Measurements from ENCODE around the gene ZNF45.
"Not testable (repeated sequence)": the region's sequence is repeated elsewhere in the genome, so short reads cannot be mapped to it uniquely, and the experiment has no call there.

DNA sequence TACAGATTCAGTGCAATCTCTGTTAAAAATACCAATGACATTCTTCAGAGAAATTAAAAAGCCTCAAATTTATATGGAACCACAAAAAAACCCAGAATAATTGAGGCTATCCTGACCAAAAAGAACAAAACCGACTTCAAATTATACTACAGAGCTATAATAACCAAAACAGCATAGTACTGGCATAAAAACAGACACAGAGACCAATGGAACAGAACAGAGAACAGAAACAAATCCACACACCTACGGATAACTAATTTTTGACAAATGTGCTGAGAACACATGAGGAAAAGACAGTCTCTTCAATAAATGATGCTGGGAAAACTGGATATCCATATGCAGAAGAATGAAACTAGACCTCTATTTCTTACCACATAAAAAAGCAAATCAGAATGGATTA lies 14.7 kb upstream of the ZNF45 start:
- TF ChIP-seq TOX (CRISPR knock-in tag; IDR thresholded peaks at IDR 0.05; ENCODE audit: borderline replicate concordance); RARB (CRISPR knock-in tag; IDR thresholded peaks at IDR 0.05); CSDC2 (CRISPR knock-in tag; IDR thresholded peaks at IDR 0.05); ZFP3 (CRISPR knock-in tag; IDR thresholded peaks at IDR 0.05); ARNTL (CRISPR knock-in tag; IDR thresholded peaks at IDR 0.05; ENCODE audit: borderline replicate concordance, low read depth); SNAI2 (CRISPR knock-in tag; IDR thresholded peaks at IDR 0.05); PPARA (CRISPR knock-in tag; IDR thresholded peaks at IDR 0.05; ENCODE audit: borderline replicate concordance); OSR1 (CRISPR knock-in tag; IDR thresholded peaks at IDR 0.05); GLIS3 (CRISPR knock-in tag; IDR thresholded peaks at IDR 0.05); ZNF565 (CRISPR knock-in tag; conservative IDR thresholded peaks at IDR 0.05; ENCODE audit: low read depth): not testable (repeated sequence)
- TF ChIP-seq, protein P1, sequence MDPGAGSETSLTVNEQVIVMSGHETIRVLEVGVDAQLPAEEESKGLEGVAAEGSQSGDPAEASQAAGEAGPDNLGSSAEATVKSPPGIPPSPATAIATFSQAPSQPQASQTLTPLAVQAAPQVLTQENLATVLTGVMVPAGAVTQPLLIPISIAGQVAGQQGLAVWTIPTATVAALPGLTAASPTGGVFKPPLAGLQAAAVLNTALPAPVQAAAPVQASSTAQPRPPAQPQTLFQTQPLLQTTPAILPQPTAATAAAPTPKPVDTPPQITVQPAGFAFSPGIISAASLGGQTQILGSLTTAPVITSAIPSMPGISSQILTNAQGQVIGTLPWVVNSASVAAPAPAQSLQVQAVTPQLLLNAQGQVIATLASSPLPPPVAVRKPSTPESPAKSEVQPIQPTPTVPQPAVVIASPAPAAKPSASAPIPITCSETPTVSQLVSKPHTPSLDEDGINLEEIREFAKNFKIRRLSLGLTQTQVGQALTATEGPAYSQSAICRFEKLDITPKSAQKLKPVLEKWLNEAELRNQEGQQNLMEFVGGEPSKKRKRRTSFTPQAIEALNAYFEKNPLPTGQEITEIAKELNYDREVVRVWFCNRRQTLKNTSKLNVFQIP (CRISPR knock-in tag; IDR thresholded peaks at IDR 0.05; ENCODE audit: borderline replicate concordance, low read depth) = not testable (repeated sequence)
- TF ChIP-seq, protein P2, sequence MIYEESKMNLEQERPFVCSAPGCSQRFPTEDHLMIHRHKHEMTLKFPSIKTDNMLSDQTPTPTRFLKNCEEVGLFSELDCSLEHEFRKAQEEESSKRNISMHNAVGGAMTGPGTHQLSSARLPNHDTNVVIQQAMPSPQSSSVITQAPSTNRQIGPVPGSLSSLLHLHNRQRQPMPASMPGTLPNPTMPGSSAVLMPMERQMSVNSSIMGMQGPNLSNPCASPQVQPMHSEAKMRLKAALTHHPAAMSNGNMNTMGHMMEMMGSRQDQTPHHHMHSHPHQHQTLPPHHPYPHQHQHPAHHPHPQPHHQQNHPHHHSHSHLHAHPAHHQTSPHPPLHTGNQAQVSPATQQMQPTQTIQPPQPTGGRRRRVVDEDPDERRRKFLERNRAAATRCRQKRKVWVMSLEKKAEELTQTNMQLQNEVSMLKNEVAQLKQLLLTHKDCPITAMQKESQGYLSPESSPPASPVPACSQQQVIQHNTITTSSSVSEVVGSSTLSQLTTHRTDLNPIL (CRISPR knock-in tag; IDR thresholded peaks at IDR 0.05; ENCODE audit: low read depth) = not testable (repeated sequence)
